ENCODE results near the gene DAPK2. TPM values are rescaled to one million over a fixed set of nuclear protein-coding genes. Genes with fewer than 3 reads are reported as not detected.

The DAPK2 gene
- total and polyA plus RNA-seq, 5 donors from 2014 or later: 0.72 TPM; not detected in 4

- Mint-ChIP-seq H3K9me3 (no peaks in the 10 kb centered on the region), H3K4me1 (peaks cover 0 to 18% (median 11%) of the 10 kb centered on the region in 4 donors), H3K27me3 (no peaks in the 10 kb centered on the region), H3K27ac (peak overlapping the region in 1 of 3 donors; percentile 21), H3K4me3 (no peak overlapping the region), H3K36me3 (no peaks in the 10 kb centered on the region)
- DNase-seq (no peak), ATAC-seq (ENCODE audit: low read depth in 2 of 2) (no peak)
- no peak overlapping the region for H3K27ac ChIP-seq (ENCODE audit: insufficient read depth, low read length, poor library complexity, severe bottlenecking)
- H3K36me3 ChIP-seq (ENCODE audit: control insufficient read depth, insufficient read depth, low read length): no peaks in the 10 kb centered on the region
- no peaks in the 10 kb centered on the region for H3K9me3 ChIP-seq (ENCODE audit: control insufficient read depth in 2 of 2, low read length in 2 of 2)
- H3K4me1 ChIP-seq (ENCODE audit: control insufficient read depth, insufficient read depth, low read length, poor library complexity, severe bottlenecking): peaks cover 12% of the 10 kb centered on the region
- no peak overlapping the region for H3K4me3 ChIP-seq (ENCODE audit: low read depth, low read length)
- H3K27me3 ChIP-seq (ENCODE audit: control insufficient read depth, insufficient read depth, low read length): no peaks in the 10 kb centered on the region
Measured at GRCh38 chr15:63909819-63910437, 136.4 kb downstream of the DAPK2 start.

DNA sequence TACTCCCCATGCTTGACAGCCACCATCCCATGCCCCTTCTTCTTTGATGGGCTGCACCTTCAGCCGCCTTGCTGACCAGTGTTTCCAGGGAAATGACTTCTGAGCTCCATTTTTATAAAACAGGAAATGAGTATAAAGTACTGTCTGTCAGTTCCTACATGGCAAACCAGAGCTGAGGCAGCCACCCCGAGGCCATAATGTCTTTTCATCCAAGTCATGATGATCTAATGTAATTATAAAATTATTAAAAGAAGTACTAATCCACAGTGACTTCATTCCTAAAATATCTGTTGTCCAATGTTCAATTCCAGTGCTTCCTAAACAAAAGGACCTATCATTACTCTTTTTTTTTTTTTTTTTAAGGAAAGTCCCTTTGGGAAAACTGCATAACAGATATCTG, 137.3 kb downstream of the DAPK2 start:
- no peak for DNase-seq
- H3K4me1 Mint-ChIP-seq: peaks cover 0 to 18% (median 13%) of the 10 kb centered on the region in 4 donors

DNA sequence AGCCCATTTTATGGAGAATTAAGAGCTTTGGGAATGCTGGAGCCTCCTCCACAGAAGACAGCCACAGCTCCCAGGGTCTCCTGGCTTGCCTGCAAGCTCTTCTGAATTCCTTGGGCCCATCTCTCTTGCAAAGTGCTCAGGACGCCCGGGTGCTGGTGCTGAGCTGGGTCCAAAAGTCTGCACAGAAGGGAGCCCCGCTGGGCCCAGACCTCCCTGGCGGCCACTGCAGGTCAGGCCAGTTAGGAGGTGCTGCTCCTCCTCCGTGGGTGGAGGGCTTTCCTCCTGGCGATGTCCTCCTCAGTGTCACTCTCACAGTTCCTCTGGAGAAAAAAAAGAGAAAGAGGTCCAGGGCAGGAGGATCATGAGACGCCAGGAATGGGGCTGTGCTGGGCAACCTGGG, 138.0 kb downstream of the DAPK2 start:
- ATAC-seq (ENCODE audit: low read depth in 2 of 2) (no peak), DNase-seq (no peak)
- peaks cover 12% of the 10 kb centered on the region for H3K4me1 ChIP-seq (ENCODE audit: control insufficient read depth, insufficient read depth, low read length, poor library complexity, severe bottlenecking)
- Mint-ChIP-seq H3K4me1 (peaks cover 0 to 18% (median 13%) of the 10 kb centered on the region in 4 donors), H3K27me3 (no peaks in the 10 kb centered on the region), H3K4me3 (no peak overlapping the region), H3K27ac (no peak overlapping the region), H3K9me3 (no peaks in the 10 kb centered on the region), H3K36me3 (no peaks in the 10 kb centered on the region)
- H3K36me3 ChIP-seq (ENCODE audit: control insufficient read depth, insufficient read depth, low read length): no peaks in the 10 kb centered on the region
- no peaks in the 10 kb centered on the region for H3K9me3 ChIP-seq (ENCODE audit: control insufficient read depth in 2 of 2, low read length in 2 of 2)
- H3K27me3 ChIP-seq (ENCODE audit: control insufficient read depth, insufficient read depth, low read length): no peaks in the 10 kb centered on the region
- H3K4me3 ChIP-seq (ENCODE audit: low read depth, low read length): no peak overlapping the region
- no peak overlapping the region for H3K27ac ChIP-seq (ENCODE audit: insufficient read depth, low read length, poor library complexity, severe bottlenecking)

More for the DNA sequence above, 137.3 kb downstream of the DAPK2 start:
- Histone ChIP-seq H3K36me3 (ENCODE audit: control insufficient read depth, insufficient read depth, low read length) (no peaks in the 10 kb centered on the region), H3K9me3 (ENCODE audit: control insufficient read depth in 2 of 2, low read length in 2 of 2) (no peaks in the 10 kb centered on the region), H3K4me1 (ENCODE audit: control insufficient read depth, insufficient read depth, low read length, poor library complexity, severe bottlenecking) (peaks cover 12% of the 10 kb centered on the region), H3K27me3 (ENCODE audit: control insufficient read depth, insufficient read depth, low read length) (no peaks in the 10 kb centered on the region), H3K4me3 (ENCODE audit: low read depth, low read length) (no peak overlapping the region), H3K27ac (ENCODE audit: insufficient read depth, low read length, poor library complexity, severe bottlenecking) (no peak overlapping the region)
- Mint-ChIP-seq H3K9me3 (no peaks in the 10 kb centered on the region), H3K27me3 (no peaks in the 10 kb centered on the region), H3K36me3 (no peaks in the 10 kb centered on the region), H3K27ac (no peak overlapping the region), H3K4me3 (no peak overlapping the region)
- no peak for ATAC-seq (ENCODE audit: low read depth in 2 of 2)

DNA sequence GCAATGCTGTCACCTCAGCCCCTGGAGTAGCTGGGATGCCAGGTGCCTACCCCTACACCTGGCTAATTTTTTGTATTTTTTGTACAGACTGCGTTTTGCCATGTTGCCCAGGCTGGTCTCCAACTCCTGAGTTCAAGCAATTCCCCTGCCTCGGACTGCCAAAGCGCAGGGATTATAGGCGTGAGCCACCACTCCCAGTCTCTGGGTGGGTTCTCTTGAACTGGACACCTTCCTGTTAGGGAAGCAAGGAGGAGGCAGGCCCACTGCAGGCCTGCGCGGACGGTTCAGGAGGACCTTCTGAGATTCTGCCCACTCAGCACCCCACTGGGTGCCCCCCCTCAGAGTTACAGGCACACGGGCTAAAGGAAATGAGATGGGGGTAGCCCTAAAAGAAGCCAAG, 138.8 kb downstream of the DAPK2 start:
- Histone ChIP-seq H3K36me3 (ENCODE audit: control insufficient read depth, insufficient read depth, low read length) (no peaks in the 10 kb centered on the region), H3K4me3 (ENCODE audit: low read depth, low read length) (no peak overlapping the region), H3K9me3 (ENCODE audit: control insufficient read depth in 2 of 2, low read length in 2 of 2) (no peaks in the 10 kb centered on the region), H3K4me1 (ENCODE audit: control insufficient read depth, insufficient read depth, low read length, poor library complexity, severe bottlenecking) (peaks cover 12% of the 10 kb centered on the region), H3K27me3 (ENCODE audit: control insufficient read depth, insufficient read depth, low read length) (no peaks in the 10 kb centered on the region), H3K27ac (ENCODE audit: insufficient read depth, low read length, poor library complexity, severe bottlenecking) (no peak overlapping the region)
- ATAC-seq (ENCODE audit: low read depth in 2 of 2): no peak
- Mint-ChIP-seq H3K9me3 (no peaks in the 10 kb centered on the region), H3K27ac (no peak overlapping the region), H3K36me3 (no peaks in the 10 kb centered on the region), H3K27me3 (no peaks in the 10 kb centered on the region), H3K4me1 (peaks cover 0 to 18% (median 13%) of the 10 kb centered on the region in 4 donors), H3K4me3 (no peak overlapping the region)
- no peak for DNase-seq

- Mint-ChIP-seq H3K4me1 (peaks cover 0 to 18% (median 13%) of the 10 kb centered on the region in 4 donors), H3K27ac (peak overlapping the region; percentile 20 to 72 (median 62)), H3K9me3 (no peaks in the 10 kb centered on the region), H3K4me3 (no peak overlapping the region), H3K36me3 (no peaks in the 10 kb centered on the region), H3K27me3 (no peaks in the 10 kb centered on the region)
- DNase-seq (no peak), ATAC-seq (ENCODE audit: low read depth in 2 of 2) (no peak)
- Histone ChIP-seq H3K4me3 (ENCODE audit: low read depth, low read length) (no peak overlapping the region), H3K4me1 (ENCODE audit: control insufficient read depth, insufficient read depth, low read length, poor library complexity, severe bottlenecking) (peaks cover 12% of the 10 kb centered on the region), H3K27me3 (ENCODE audit: control insufficient read depth, insufficient read depth, low read length) (no peaks in the 10 kb centered on the region), H3K36me3 (ENCODE audit: control insufficient read depth, insufficient read depth, low read length) (no peaks in the 10 kb centered on the region), H3K27ac (ENCODE audit: insufficient read depth, low read length, poor library complexity, severe bottlenecking) (no peak overlapping the region), H3K9me3 (ENCODE audit: control insufficient read depth in 2 of 2, low read length in 2 of 2) (no peaks in the 10 kb centered on the region)
Measured at GRCh38 chr15:63906266-63906584, 140.1 kb downstream of the DAPK2 start.

- Mint-ChIP-seq H3K27ac (peak overlapping the region; percentile 62 to 80 (median 72)), H3K9me3 (no peaks in the 10 kb centered on the region), H3K4me3 (peak overlapping the region in 1 of 4 donors; percentile 35), H3K4me1 (peaks cover 0 to 18% (median 13%) of the 10 kb centered on the region in 4 donors), H3K27me3 (no peaks in the 10 kb centered on the region), H3K36me3 (no peaks in the 10 kb centered on the region)
- Histone ChIP-seq H3K4me1 (ENCODE audit: control insufficient read depth, insufficient read depth, low read length, poor library complexity, severe bottlenecking) (peaks cover 12% of the 10 kb centered on the region), H3K4me3 (ENCODE audit: low read depth, low read length) (no peak overlapping the region), H3K27ac (ENCODE audit: insufficient read depth, low read length, poor library complexity, severe bottlenecking) (no peak overlapping the region), H3K36me3 (ENCODE audit: control insufficient read depth, insufficient read depth, low read length) (no peaks in the 10 kb centered on the region), H3K9me3 (ENCODE audit: control insufficient read depth in 2 of 2, low read length in 2 of 2) (no peaks in the 10 kb centered on the region), H3K27me3 (ENCODE audit: control insufficient read depth, insufficient read depth, low read length) (no peaks in the 10 kb centered on the region)
- DNase-seq (peak in 1 of 3 donors; percentile 38), ATAC-seq (ENCODE audit: low read depth in 2 of 2) (peak; percentile 40 to 63)
Measured at GRCh38 chr15:63905558-63906265, 140.6 kb downstream of the DAPK2 start.

DNA sequence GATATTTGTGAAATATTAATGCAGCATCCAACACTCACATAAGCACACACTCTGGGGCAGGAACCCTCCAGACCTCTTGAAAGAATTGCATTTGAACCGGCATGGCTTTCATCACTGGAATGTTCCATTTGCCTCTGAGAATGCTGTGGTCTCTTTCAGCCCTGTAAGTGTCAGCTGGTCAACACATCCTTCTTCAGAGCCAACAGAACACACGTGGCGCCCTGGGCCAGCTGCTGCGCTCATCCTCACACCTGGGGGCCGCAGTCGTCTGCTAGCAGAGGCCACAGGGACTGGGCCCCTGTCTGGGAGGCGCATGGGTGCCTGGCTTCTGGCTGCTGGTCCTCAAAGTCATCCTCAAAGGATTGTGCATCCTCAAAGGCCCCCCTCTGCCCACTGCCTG, 141.2 kb downstream of the DAPK2 start:
- no peak overlapping the region for H3K27ac Mint-ChIP-seq
- ATAC-seq (ENCODE audit: low read depth in 2 of 2) (no peak), DNase-seq (no peak)
- H3K9me3 Mint-ChIP-seq: no peaks in the 10 kb centered on the region
- H3K4me1 Mint-ChIP-seq: peaks cover 0 to 18% (median 13%) of the 10 kb centered on the region in 4 donors
- Histone ChIP-seq H3K27ac (ENCODE audit: insufficient read depth, low read length, poor library complexity, severe bottlenecking) (no peak overlapping the region), H3K9me3 (ENCODE audit: control insufficient read depth in 2 of 2, low read length in 2 of 2) (no peaks in the 10 kb centered on the region), H3K36me3 (ENCODE audit: control insufficient read depth, insufficient read depth, low read length) (no peaks in the 10 kb centered on the region), H3K27me3 (ENCODE audit: control insufficient read depth, insufficient read depth, low read length) (no peaks in the 10 kb centered on the region), H3K4me1 (ENCODE audit: control insufficient read depth, insufficient read depth, low read length, poor library complexity, severe bottlenecking) (peaks cover 12% of the 10 kb centered on the region), H3K4me3 (ENCODE audit: low read depth, low read length) (no peak overlapping the region)
- no peaks in the 10 kb centered on the region for H3K36me3 Mint-ChIP-seq
- no peak overlapping the region for H3K4me3 Mint-ChIP-seq
- H3K27me3 Mint-ChIP-seq: no peaks in the 10 kb centered on the region

DNA sequence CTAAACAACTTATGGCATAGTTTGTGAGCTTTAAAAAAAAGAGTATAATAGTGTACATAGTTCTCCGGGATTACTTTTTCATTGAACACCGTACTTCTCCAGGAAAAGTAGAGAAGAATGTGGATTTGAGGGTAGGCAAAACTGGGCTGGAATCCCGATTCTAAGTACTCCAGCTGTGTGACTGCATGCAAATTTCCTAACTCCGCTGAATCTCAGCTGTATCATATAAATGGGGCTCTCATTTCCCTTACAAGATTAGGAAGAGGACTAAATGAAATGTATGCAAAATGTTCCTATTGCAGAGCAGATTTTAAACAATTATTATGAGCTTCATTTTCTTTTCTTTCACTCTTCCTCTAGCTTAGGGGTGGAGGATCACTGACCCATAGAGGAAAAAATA, 142.2 kb downstream of the DAPK2 start:
- peaks cover 0 to 23% (median 15%) of the 10 kb centered on the region in 4 donors for H3K4me1 Mint-ChIP-seq
- Histone ChIP-seq H3K27ac (ENCODE audit: insufficient read depth, low read length, poor library complexity, severe bottlenecking) (no peak overlapping the region), H3K27me3 (ENCODE audit: control insufficient read depth, insufficient read depth, low read length) (no peaks in the 10 kb centered on the region), H3K4me1 (ENCODE audit: control insufficient read depth, insufficient read depth, low read length, poor library complexity, severe bottlenecking) (peaks cover 12% of the 10 kb centered on the region), H3K36me3 (ENCODE audit: control insufficient read depth, insufficient read depth, low read length) (no peaks in the 10 kb centered on the region), H3K9me3 (ENCODE audit: control insufficient read depth in 2 of 2, low read length in 2 of 2) (no peaks in the 10 kb centered on the region), H3K4me3 (ENCODE audit: low read depth, low read length) (no peak overlapping the region)
- H3K9me3 Mint-ChIP-seq: no peaks in the 10 kb centered on the region
- H3K27me3 Mint-ChIP-seq: no peaks in the 10 kb centered on the region
- peak overlapping the region in 1 of 3 donors; percentile 27 for H3K27ac Mint-ChIP-seq
- no peak overlapping the region for H3K4me3 Mint-ChIP-seq
- DNase-seq: no peak
- no peaks in the 10 kb centered on the region for H3K36me3 Mint-ChIP-seq
- no peak for ATAC-seq (ENCODE audit: low read depth in 2 of 2)

Measured in CD4-positive, CD25-positive, alpha-beta regulatory T cell (primary cell).